HS-27A (cell line): ENCODE measurements around the gene SF3B1.

Experiments
- DNase-seq: peaks from one replicate; pipeline ENCODE4 v3.0.0-alpha.2; 2012; ENCODE audit warnings: low read depth, missing footprints

Gene SF3B1

DNA sequence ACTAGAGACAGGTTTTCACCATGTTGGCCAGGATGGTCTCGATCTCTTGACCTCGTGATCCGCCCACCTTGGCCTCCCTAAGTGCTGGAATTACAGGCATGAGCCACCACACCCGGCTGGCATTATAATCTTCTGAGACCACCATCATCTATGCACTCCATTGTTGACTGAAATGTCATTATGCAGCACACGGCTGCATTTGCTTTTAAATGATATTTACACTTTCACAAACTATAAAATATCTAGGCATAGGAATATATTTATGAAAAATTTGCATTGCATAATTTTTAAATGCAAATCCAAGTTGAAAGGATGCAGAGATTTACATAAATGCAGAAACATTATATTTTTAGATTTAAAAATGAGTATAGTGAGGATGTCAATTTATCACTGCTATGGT is 94.2 kb downstream of the SF3B1 start:
- no peak for DNase-seq
